Sigmoid colon (tissue), 7 donors: Measurements from ENCODE around the gene SFXN5. TPM values are rescaled to one million over a fixed set of nuclear protein-coding genes. Genes with fewer than 3 reads are reported as not detected.

Source experiments
- DNase-seq: peaks from one replicate; pipeline ENCODE4 v3.0.0-alpha.2; 2019
- H3K27ac ChIP-seq, 4 donors: fragments of 200-600 bp; sonication (generic); one replicate each; pipeline ENCODE4 v1.5.1; 2016 to 2019; ENCODE audit warnings: mild to moderate bottlenecking in 1 of 4
- H3K27me3 ChIP-seq, 3 donors: fragments of 200-600 bp; sonication (generic); one replicate each; pipeline ENCODE4 v1.5.1; 2019; ENCODE audit warnings: mild to moderate bottlenecking in 1 of 3
- H3K36me3 ChIP-seq, 4 donors: fragments of 200-600 bp; sonication (generic); one replicate each; pipeline ENCODE4 v1.5.1; 2016 to 2019
- H3K4me1 ChIP-seq, 4 donors: fragments of 200-600 bp; sonication (generic); one replicate each; pipeline ENCODE4 v1.5.1; 2017 to 2019
- H3K4me3 ChIP-seq, 4 donors: fragments of 200-600 bp; sonication (generic); one replicate each; pipeline ENCODE4 v1.5.1; 2017 to 2019; ENCODE audit warnings: mild to moderate bottlenecking in 2 of 4, moderate library complexity in 1 of 4
- H3K9me3 ChIP-seq, 4 donors: fragments of 200-600 bp in 3 of 4; sonication (generic) in 3 of 4; one replicate each; pipeline versions ENCODE4 v1.5.1 to v1.6.1; 2013 to 2019
- EP300 ChIP-seq, 4 donors: sonication (generic); formaldehyde crosslinking; IDR thresholded peaks; one replicate each; pipeline ENCODE4 v1.6.1; 2017; ENCODE audit warnings: antibody characterized with exemption in 4 of 4
- POLR2A ChIP-seq, 2 donors: fragments of 450-650 bp; IDR thresholded peaks; one replicate each; pipeline ENCODE4 v1.6.1; 2016; ENCODE audit warnings: antibody characterized with exemption in 2 of 2, mild to moderate bottlenecking in 2 of 2, moderate library complexity in 2 of 2
- POLR2AphosphoS5 ChIP-seq, 4 donors: sonication (generic); formaldehyde crosslinking; IDR thresholded peaks; one replicate each; pipeline ENCODE4 v1.6.1; 2017; ENCODE audit warnings: antibody characterized with exemption in 4 of 4
- WGBS, 2 donors: extraction: QIAGEN DNeasy Blood & Tissue Kit; methylation state at CpG; one replicate each; pipeline ENCODE4 v1.1.7; 2013; 5-methylcytosine and 5-hydroxymethylcytosine counted together
- intact Hi-C: fragments of 100-400 bp; cut with DNase I; formaldehyde crosslinking; loops from one replicate; pipeline ENCODE4 v1.15.1; 2023
- polyA plus RNA-seq, 3 donors: library from polyadenylated mRNA; stranded (reverse); fragments of 200-250 nt; gene quantifications; one replicate each; pipeline ENCODE4 v1.2.3, GENCODE V29; 2013
- total RNA-seq, 4 donors: library from RNA; depleted of rRNA; stranded (reverse); fragments of >200 nt; gene quantifications; one replicate each; pipeline ENCODE4 v1.1.0, GENCODE V29; 2016
- TF ChIP-seq, protein P1 (sequence below), 4 experiments: fragments of 450-650 bp in 3 of 4; fragments of 200-600 bp in 1 of 4; IDR thresholded peaks; one replicate each; pipeline ENCODE4 v1.5.1; 2016 to 2019; ENCODE audit warnings: antibody characterized with exemption in 4 of 4, mild to moderate bottlenecking in 3 of 4, moderate library complexity in 2 of 4
- donor health status: healthy with polysubstance abuse.
- donor health status: Bipolar disorder and iron deficiency.
- donor health status: healthy.

The SFXN5 gene
- total and polyA plus RNA-seq, 7 donors: 5.4 to 27.1 (median 11.1) TPM

DNA sequence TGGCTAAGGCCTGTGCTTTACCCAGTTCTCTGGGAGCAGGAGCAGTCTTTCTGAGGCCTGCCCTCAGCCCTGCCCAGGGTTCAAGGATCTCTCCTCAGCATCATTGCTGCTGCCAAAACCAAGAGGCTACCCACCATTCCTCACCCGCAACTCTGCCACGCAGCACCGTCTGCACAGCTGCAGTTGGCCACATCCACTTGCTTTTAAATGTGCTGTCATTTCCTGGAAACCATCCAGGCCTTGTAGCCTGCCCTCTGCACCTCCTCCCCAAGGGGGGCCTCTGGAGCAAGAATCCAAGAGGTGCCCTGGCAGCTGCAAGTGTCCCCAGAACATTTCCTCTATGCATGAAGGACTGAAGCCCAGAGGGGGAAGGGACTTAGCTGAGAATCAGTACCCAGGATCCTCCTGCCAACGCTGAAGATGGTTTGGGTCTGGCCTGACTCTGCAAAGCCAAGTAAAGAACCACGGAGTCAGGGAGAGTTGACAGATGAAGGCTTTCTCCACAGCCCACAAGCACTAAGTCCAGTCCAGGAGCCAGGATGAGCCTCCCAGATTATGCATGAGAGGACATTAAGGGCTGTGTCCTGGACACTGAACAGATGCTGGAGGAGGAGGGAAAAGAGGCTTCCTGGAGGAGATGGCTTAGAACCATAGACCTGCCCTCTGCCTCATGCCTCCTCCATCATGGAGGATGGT is 139.3 kb downstream of the SFXN5 start:
- WGBS, 2 donors: 44 to 50% methylated on average over 5 of the region's 5 CpGs
- H3K27me3 ChIP-seq: peaks cover 7 to 48% (median 19%) of the 10 kb centered on the region in 3 donors
- peaks cover 0 to 12% (median 9%) of the 10 kb centered on the region in 4 donors for H3K4me1 ChIP-seq
- no peaks in the 10 kb centered on the region for H3K9me3 ChIP-seq
- no peak overlapping the region for H3K27ac ChIP-seq
- H3K4me3 ChIP-seq: no peak overlapping the region
- intact Hi-C loops: no loop called here
- no peaks in the 10 kb centered on the region for H3K36me3 ChIP-seq
- no peak for TF ChIP-seq POLR2A (IDR thresholded peaks at IDR 0.05)
- TF ChIP-seq, protein P1, sequence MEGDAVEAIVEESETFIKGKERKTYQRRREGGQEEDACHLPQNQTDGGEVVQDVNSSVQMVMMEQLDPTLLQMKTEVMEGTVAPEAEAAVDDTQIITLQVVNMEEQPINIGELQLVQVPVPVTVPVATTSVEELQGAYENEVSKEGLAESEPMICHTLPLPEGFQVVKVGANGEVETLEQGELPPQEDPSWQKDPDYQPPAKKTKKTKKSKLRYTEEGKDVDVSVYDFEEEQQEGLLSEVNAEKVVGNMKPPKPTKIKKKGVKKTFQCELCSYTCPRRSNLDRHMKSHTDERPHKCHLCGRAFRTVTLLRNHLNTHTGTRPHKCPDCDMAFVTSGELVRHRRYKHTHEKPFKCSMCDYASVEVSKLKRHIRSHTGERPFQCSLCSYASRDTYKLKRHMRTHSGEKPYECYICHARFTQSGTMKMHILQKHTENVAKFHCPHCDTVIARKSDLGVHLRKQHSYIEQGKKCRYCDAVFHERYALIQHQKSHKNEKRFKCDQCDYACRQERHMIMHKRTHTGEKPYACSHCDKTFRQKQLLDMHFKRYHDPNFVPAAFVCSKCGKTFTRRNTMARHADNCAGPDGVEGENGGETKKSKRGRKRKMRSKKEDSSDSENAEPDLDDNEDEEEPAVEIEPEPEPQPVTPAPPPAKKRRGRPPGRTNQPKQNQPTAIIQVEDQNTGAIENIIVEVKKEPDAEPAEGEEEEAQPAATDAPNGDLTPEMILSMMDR (IDR thresholded peaks at IDR 0.05): no peak
- TF ChIP-seq POLR2AphosphoS5 (IDR thresholded peaks at IDR 0.05): no peak
- TF ChIP-seq EP300 (IDR thresholded peaks at IDR 0.05): no peak
- no peak for DNase-seq

DNA sequence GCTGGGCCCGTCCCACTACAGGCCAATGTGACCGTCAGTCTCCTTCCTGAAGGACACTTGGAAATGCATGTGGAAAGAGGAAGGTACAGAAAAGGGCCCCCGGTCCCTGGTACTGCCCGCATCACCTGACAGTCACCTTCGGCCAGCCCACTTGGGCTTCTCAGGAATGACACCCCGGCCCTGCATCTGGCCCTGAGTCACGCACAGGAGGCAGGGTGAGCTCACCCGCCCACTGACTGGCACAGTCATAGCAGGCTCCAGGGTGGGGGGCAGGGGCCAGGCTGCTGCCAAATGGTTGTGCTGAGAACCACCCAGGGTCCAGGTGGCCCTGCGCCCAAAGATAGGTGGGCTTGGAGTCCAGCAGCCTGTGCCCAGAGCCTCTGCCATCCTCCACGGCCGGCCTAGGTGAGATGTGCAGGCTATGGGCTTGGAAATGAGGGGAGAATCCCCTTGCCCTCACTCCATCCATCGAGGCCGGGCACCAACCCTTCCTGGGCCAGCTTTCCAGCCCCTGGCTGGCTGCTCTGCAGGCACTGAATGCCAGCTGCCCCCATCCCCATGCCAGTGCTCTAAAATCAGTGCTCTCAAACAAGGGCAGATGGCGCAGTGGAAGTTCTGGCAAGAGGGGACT is 140.1 kb downstream of the SFXN5 start:
- H3K9me3 ChIP-seq: no peaks in the 10 kb centered on the region
- H3K4me3 ChIP-seq: no peak overlapping the region
- no peak overlapping the region for H3K27ac ChIP-seq
- peaks cover 0 to 4% (median 3%) of the 10 kb centered on the region in 4 donors for H3K4me1 ChIP-seq
- H3K27me3 ChIP-seq: peaks cover 11 to 56% (median 27%) of the 10 kb centered on the region in 3 donors
- TF ChIP-seq EP300 (IDR thresholded peaks at IDR 0.05) (no peak), POLR2A (IDR thresholded peaks at IDR 0.05) (no peak), POLR2AphosphoS5 (IDR thresholded peaks at IDR 0.05) (no peak)
- TF ChIP-seq, protein P1 (IDR thresholded peaks at IDR 0.05): no peak
- DNase-seq: peak; percentile 52
- no peaks in the 10 kb centered on the region for H3K36me3 ChIP-seq
- intact Hi-C loops: no loop called here
- 91 to 94% methylated on average over 14 of the region's 14 CpGs for WGBS, 2 donors

DNA sequence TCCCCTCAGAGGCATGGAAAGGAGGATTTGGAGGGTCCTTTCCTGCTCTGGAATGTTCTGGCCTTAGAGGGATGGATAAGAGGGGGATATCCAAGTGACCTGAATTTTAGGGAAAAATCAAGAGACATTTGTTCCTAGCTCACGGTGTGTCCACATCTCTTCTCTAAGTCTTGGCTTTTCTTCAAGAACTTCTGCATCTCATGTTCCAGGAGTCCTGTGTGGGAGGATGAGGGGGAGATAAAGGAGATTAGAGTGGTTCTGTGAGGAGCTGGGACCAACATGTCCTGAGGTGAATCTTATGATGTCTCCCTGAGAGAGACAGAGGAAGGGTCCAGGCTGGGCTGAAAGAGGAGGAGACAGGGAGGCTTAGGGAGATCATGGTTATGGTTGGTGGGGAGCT is 142.5 kb downstream of the SFXN5 start:
- Histone ChIP-seq H3K9me3 (no peaks in the 10 kb centered on the region), H3K4me3 (no peak overlapping the region), H3K27me3 (peaks cover 30 to 80% (median 48%) of the 10 kb centered on the region in 3 donors), H3K27ac (no peak overlapping the region), H3K36me3 (no peaks in the 10 kb centered on the region), H3K4me1 (peaks cover 0 to 12% (median 10%) of the 10 kb centered on the region in 4 donors)
- TF ChIP-seq POLR2AphosphoS5 (IDR thresholded peaks at IDR 0.05) (no peak), EP300 (IDR thresholded peaks at IDR 0.05) (no peak), POLR2A (IDR thresholded peaks at IDR 0.05) (no peak)
- TF ChIP-seq, protein P1 (IDR thresholded peaks at IDR 0.05): no peak
- intact Hi-C loops: no loop called here
- WGBS, 2 donors: 97% methylated on average over 1 of the region's 1 CpG
- DNase-seq: peak; percentile 14

DNA sequence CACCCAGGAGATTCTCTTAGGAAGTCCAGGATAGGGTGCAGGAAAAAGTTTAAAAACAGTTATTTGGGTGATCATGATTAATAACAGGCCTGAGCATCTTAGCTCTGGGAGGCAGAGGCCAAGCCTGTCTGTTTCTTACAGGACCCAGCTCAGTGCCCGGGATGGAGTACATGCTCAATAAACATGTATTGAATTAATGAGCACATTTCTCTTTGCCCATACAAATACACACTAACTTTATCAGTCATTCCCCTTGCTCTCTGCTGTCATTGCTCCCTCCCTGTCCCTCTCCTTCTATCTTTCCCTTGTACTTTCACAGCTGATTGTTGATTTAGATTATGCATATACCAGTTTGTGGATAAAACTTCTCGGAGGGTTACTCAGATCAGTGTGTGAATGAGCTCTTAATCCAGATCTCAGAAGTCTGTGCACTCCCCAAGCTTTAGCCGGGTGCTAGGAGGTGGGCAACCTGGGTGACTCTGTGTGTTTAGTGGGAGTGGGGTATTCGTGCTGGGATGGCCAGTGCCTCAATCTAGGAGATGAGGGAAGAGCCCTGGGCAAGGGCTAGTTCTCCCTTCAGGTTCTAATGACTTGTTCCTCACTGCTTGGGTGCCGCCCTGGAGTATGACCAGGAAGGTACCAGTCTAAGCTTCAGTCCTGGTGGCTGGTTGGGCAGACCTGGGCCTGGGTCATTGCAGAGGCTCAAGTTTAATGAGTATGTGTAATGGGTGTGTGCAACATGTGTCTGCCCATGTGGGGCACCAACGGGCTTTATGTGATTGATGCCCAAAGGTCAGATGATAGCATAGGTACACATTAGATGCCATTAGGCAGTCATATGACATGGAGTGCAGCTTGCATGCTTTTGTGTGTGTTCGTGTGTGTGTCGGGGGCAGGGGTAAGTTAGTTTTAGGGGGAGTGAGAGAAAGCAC is 143.6 kb downstream of the SFXN5 start:
- no peak overlapping the region for H3K4me3 ChIP-seq
- H3K27me3 ChIP-seq: peaks cover 39 to 88% (median 58%) of the 10 kb centered on the region in 3 donors
- intact Hi-C loops: no loop called here
- H3K4me1 ChIP-seq: peaks cover 0 to 14% (median 14%) of the 10 kb centered on the region in 4 donors
- H3K9me3 ChIP-seq: no peaks in the 10 kb centered on the region
- DNase-seq: peak; percentile 28
- no peak for TF ChIP-seq EP300 (IDR thresholded peaks at IDR 0.05)
- TF ChIP-seq POLR2AphosphoS5 (IDR thresholded peaks at IDR 0.05): no peak
- H3K36me3 ChIP-seq: no peaks in the 10 kb centered on the region
- WGBS, 2 donors: 51 to 78% methylated on average over 8 of the region's 8 CpGs
- H3K27ac ChIP-seq: no peak overlapping the region
